Activated CD4-positive, alpha-beta T cell treated with anti-CD3 and anti-CD28 coated beads, Interleukin-10, Interleukin-2, amounts not matched to agents 100 ng/mL and 50 ng/mL, durations not matched to agents 16 hours and 8 hours (primary cell): ENCODE results near the gene SCAMP3.
"Not testable (repeated sequence)": the region's sequence is repeated elsewhere in the genome, so short reads cannot be mapped to it uniquely, and the experiment has no call there.

Experiments used
- DNase-seq: peaks from one replicate; pipeline ENCODE4 v3.0.0-alpha.2; 2020

SCAMP3 gene

DNA sequence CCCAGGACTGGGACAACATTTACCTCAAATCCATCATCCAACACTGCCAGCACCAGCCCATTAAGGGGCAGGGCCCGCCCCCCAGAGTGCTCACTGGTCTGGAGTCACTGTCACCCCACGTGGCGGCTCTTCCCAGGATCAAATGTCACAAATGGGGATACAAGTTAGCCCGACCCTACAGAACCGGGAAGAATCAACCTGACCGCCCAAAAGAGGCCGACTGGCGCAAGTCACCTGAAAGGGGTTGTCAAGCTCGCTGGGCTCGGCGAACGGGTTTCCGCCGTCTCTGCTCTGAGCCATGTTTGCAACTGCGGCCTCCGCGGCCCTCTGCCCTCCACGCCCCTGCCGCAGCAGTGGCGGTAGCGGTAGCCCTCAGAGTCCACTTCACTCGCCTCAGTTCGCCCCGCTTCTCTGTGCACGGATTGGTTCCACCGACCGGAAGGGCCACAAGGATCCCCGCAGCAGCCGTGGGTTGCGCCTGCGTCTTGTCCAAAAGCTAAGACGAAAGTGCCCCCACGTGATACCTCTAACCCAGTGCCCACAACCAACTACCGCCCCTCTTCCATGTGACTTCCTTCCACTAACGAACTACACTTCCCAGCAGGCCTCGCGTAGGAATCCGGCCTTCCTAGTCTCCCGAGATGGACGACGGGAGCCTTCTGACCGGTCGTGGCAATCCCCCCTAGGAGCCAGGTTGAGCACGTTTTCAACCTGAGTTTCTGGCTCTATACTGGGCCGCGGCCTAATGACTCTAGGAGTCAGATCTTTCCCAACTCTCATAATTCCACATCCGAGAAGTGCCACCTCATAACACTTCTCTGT is at the start of gene SCAMP3:
Gene SCAMP3, minus strand, starts transcription at position 509 of the 822 bp plus-strand sequence. Its CDS starts 209 bp downstream, at position 300.
- peak; percentile 96 for DNase-seq

DNA sequence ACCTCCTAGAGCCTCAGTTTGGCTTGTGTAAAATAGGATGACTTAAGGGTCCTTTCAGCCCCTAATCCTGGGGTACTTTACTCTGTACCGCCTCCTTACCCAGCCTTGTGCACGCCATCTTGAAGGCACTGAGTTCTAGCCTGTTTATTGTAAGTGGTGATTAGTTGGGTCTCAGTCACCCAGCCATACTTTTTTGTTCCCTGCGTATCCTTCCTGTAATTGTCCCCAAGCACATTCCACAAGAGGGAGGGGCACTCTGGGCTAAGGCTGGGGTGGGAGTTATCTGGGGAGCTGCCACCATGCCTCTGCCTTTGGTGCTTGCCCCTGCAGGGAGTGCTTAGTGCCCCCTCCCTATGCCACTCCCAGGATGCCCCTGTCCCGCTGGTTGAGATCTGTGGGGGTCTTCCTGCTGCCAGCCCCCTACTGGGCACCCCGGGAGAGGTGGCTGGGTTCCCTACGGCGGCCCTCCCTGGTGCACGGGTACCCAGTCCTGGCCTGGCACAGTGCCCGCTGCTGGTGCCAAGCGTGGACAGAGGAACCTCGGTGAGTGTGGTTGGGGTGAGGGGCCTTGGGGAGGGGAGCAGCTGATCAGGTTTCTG is 47.4 kb upstream of the SCAMP3 start:
- peak; percentile 28 for DNase-seq

DNA sequence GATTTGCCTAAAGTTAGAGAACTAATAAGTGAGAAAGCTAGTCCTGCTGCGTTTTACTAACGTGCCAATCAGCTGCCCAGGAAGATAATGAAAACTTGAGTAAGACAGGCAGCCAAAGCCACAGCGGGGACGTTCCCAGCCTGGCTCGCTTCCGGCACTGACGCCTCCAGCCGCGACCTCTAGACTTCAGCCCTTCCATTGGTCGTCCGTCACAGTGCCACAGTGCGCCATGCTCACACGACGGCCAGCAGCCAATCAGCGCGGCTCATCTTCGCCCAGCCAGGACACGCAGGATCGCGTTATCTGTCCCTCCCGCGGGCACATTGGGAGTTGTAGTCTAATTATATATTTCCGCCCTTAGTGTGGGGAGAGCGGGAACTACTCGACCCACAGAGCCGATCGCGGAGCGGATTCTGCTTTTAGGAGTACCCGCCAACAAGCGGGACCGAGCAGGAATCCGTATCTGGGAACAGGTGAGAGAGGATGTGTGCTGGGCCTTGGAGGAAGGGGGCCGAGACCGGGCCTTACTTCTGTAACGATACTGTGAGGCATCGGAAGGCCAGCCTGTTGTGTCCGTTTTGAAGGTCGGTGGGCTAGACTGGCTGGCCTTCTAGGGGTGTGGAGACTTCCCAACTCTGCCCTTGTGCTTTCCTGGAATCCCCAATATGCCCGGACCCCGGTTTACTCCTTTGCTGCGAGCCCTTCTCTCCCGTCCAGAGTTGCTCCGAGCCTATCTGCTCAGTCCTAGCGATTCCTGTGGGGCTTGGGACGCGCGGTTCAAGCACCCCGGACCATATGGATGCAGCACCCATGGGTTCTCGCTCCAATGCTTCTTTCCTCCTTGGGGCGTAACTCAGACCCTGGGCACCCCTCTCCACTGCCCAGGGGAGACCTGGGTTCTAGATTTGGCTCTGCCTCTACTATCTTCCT is 46.6 kb upstream of the SCAMP3 start, which contains the start of gene FDPS:
Gene FDPS, plus strand, starts transcription at position 374 of the 930 bp plus-strand sequence. CDS start 924 bp downstream, outside the sequence.
- DNase-seq = peak; percentile 100

DNA sequence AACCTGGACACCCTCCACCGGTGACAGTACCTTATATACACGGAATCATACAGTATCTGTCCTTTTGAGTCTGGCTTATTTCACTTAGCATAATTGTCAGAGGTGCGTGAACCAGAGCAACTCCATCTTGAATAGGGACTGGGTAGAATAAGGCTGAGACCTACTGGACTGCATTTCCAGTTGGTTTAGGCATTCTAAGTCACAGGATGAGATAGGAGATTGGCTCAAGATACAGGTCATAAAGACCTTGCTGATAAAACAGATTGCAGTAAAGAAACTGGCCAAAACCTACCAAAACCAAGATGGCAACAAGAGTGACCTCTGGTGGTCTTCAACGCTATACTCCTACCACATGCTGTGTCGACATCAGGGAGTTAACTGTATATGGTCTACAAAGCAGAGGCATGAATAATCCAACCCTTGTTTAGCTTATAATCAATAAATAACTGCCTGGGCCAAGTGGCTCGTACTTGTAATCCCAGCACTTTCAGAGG is 45.1 kb upstream of the SCAMP3 start:
- peak; percentile 45 for DNase-seq

DNA sequence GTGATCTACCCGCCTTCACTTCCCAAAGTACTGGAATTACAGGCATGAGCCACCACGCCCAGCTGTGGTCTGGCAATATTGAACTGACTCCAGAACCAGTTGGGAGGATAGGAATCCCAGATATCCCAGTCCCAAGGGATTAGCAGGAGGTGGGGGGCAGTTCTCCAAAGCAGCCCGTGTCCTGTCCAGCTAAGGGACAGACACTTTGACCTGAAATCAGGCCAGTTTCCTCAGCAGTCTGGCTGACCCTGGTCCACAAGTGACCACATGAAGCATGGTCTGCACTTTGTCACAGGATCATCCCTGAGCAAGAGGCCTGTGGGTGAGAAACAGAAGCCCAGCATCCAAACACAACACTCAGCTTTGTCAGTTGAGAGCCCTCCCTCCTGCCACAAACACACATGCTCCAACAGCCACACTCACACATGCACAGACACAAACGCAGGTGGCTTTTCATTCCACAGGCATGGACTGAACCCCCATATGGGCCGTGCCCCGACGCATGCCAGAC is 43.8 kb upstream of the SCAMP3 start:
- DNase-seq = no peak

DNA sequence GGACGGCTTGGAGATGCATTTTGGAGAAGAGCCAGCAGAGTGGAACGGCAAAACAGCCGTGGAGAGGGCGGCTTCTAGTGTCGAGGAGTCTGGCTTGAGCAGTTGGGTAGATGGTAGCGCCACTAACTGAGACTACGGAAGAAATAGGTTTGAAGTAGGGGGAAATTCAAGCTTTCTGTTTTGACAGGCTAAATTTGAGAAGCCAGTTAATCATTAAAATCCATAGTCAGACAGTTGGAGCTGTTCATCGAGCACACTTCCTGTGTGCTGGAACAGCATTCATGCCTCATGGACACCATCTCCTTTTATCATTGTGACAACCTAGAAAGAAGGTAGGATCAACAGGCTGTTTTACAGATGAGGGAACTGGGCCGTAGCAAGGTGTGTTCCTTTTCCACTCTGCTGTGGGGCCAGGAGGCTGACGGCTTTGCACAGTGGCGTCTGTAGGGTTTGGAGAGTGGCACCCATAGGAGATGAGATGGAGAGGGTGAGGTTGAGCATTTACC is 42.5 kb upstream of the SCAMP3 start:
- no peak for DNase-seq

DNA sequence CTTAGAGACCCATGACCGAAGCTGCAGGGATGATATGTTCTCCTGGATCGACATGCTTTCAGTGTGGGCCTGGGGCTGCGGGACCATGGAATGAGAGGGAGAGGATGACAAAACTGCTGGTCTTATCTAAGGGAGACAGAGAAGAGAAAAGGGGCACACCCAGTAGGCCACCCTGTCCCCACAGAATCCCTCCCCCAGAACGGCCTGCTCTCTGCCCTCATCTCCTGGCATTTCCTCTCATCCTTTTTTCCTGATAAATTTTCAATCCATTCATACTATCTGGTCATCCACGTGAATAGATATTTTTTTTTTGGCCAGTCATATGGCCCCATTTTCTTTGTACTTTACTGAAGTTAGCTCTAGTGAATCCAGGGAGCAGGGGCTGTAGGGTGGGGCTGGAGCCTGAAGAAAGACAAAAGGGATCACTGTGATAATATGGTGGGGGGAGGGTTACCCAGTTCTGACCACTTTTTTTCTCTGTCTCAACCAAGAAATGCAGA is 39.2 kb upstream of the SCAMP3 start, which contains the start of gene PKLR:
Gene PKLR, minus strand, starts transcription at position 97 of the 500 bp plus-strand sequence. Its CDS starts 43 bp downstream, at position 54.
- no peak for DNase-seq

DNA sequence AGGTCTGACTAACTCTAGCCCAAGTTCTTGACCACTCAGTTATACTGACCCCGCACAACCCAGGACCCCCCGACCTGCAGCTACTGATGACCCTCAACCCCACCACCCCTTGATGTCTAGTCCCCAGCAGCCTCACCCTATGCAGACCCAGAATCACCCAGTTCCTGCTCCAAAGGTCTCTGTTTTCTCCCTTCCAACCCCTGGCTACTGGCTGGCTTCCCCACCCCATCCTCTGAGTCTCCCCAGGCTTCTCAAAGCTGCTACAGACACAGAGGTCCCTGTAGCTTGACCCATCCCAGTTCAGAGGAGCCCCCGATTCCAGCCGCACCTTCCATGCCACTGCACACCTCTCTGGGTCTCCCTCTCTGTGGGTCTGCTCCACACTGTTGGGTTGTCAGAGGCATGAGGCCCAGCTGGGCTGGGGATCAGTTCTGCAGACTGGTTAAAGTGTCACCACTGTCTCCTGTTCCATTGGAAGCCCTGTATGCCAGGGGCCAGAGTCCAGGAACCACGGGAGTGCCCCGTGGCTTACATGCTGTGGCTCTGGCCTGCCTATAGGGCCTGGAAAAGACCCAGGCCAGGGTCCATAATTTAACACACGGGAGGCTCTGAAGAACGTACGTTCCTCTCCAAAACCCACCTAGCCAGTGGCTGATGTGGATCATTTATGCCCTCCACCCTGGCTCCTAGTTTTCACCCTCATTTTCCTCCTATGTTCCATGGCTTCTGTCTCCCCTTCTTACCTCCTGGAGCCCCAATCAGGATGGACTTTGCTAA is 38.6 kb upstream of the SCAMP3 start:
- DNase-seq = no peak

DNA sequence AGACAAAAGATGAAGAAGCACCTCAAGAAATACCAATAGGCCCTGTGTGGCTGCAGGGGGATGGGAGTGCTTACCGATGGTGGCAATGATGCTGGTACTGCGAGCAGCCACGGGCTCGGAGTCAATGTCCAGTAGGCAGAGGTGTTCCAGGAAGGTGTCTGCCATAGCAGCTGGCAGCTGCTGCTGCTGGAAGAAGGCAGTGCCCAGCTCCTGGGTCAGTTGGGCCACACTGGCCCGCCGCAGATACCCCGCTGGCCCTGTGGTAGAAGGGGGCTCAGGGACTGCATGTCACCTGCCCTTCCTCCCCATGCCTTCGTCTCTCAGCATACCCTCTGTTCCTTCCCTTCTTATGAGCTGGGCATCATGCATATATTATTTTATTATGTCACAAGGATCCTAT is 37.9 kb upstream of the SCAMP3 start:
- DNase-seq = no peak

DNA sequence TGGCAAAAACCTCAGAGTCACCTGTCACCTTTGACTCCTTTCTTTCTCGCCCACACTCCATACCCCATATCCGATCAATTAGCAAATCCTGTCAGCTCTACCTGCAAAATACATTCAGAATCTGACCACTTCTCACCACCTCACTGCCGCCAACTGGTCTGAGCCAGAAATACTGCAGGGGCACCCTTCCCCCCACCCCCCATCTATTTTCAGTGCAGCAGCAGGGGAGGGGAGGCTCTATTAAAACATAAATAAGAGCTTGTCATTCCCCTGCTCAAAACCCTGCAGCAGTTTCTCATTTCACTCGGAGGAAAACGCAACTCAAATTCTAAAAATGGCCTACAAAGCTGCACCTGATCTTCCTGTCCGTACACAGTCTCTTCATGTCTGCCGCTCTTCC is 35.2 kb upstream of the SCAMP3 start:
- no peak for DNase-seq

DNA sequence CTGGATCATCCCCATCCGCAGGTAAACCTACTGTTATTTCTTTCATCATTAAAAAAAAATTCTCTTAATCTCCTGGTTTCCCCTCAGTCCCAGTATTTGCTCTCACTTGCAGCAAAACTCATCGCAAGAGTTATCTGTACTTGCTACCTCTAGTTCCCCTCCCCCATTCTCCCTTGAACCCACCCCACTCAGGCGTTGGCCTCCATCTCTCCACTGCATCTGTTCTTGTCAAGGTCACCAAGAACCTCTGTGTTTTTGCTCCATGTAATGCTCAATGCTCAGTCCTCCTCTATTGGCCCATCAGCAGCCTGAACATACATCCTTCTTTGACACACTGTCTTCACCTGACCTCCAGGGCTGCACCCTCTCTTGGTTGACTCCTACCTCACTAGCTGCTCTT is 34.5 kb upstream of the SCAMP3 start:
- DNase-seq = no peak

DNA sequence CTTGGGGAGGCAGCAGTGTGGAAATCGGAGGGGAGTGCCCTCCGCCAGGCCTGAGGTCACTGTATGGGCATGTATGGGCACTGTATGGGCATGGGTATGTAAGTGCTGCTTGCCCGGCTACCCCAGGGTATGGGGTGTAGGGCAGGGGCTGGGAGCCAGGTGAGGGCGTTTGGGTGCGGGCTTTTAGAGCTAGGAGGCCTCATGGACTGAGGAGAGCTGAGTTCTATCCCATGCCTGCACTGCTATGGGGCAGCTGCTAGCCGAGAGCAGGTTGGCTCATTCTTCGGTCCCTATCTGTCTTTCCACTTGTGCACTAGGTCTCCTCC is 33.7 kb upstream of the SCAMP3 start:
- no peak for DNase-seq

DNA sequence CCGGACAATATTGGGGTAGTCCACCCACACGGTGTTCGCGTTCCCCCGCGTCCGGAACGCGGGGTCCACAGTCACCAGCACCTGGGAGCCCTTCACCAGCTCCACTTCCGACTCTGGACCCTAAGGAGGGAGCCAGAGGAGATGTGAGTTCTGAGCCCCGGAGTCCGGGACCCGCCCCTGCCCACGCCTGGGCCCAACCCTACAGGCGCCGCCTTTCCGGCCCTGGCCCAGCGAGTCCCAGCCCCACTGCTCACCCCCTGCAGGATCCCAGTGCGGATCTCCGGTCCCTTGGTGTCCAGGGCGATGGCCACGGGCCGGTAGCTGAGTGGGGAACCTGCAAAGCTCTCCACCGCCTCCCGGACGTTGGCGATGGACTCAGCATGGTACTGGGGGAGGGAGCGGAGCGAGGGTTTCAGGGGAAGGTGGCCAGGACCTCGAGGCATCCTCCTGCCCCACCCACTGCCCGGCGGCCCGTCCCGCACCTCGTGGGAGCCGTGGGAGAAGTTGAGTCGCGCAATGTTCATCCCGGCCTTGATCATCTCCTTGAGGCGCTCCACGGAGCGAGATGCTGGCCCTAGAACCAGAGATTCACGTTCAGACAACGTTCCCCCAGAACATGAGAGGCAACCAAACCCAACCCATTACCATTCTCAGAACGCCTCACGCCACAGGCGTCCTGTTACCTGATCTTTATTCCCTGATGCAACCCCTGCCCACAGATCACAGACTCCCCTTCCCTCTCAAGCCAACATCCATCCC is 33.2 kb upstream of the SCAMP3 start:
- no peak for DNase-seq

DNA sequence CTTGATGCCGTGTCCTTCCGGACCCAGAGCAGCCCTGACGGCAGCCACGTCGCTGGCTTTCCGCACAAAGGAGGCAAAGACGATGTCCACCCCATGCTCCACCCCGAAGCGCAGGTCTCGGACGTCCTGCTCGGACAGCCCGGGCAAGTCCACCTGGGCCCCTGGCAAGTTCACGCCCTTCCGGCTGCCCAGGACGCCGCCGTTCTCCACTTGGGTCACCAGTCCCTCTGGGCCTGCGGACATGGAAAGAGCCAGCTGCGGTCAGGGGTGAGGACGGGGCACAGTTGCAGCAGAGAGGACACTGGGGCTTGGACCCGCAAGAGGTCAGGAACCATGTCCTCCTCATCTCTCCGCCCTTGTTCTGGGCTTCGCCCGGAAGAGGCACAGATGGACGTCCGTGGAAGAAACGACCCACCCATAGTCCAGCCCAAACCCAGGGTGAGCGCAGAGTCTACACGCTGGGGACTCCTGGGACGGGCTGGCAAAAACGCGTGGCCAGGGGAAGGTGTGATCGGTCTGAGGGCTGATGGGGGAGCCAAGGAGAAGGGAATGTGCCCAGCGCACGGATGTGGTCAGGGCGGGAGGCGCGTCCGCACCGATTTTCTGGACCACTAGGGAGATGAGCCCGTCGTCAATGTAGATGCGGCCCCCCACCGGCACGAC is 32.5 kb upstream of the SCAMP3 start:
- DNase-seq = no peak

DNA sequence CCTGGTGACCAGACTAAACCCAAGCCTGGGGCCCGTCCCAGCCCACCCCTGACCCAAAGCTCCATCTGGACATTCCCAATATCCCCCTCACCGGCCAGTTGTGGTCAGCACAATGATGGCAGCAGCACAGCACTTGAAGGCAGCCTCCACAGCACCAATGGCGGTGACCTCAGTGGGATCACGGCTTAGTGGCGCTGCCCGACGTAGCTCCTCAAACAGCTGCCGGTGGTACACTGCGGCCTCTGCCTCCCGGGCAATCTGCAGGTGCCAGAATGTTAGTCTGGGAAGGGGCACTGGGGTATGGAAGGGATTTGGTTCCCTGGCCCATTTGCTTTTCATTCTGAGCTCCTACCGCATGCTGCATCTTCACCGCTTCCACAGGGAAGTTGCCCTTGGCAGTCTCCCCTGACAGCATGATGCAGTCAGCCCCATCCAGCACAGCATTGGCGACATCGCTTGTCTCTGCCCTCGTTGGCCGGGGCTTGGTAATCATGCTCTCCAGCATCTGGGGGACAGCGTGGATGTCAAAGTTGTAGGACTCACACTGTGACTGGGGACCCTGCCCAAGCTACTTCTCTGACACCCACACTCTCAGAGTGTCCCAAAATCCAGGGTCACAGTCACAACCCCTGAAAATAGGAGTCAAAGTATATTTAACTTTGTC is 31.1 kb upstream of the SCAMP3 start:
- no peak for DNase-seq

DNA sequence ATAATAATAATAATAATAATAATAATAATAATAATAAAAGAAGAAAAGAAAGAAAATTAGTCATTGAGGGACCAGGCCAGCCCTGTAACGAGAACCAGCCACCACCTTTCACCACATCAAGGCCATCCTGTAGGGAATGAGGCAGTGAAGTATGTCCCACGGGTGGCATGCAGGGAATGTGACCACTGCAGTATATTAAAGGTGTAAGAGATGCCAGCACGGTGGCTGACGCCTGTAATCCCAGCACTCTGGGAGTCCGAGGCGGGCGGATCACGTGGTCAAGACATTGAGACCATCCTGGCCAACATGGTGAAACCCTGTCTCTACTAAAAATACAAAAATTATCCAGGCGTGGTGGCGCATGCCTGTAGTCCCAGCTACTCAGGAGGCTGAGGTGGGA is 28.8 kb upstream of the SCAMP3 start:
- not testable (repeated sequence) for DNase-seq

DNA sequence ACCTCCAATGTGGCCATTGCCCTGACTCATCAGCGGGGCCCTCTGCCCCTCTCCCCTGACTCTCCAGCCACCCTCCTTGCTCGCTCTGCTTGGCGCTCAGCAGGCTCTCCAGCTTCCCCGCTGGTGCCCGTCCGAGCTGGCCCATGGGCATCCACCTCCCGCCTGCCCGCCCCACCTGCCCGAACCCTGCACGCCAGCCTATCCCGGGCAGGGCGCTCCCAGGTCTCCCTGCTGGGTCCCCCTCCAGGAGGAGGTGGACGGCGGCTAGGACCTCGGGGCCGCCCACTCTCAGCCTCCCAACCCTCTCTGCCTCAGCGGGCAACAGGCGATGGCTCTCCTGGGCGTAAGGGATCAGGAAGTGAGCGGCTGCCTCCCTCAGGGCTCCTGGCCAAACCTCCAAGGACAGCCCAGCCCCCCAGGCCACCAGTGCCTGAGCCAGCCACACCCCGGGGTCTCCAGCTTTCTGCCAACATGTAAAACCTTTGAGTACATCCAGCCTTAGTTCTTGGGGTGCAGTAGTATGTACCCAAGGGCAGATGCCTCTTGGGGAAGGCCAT is 25.9 kb upstream of the SCAMP3 start:
- DNase-seq = no peak

DNA sequence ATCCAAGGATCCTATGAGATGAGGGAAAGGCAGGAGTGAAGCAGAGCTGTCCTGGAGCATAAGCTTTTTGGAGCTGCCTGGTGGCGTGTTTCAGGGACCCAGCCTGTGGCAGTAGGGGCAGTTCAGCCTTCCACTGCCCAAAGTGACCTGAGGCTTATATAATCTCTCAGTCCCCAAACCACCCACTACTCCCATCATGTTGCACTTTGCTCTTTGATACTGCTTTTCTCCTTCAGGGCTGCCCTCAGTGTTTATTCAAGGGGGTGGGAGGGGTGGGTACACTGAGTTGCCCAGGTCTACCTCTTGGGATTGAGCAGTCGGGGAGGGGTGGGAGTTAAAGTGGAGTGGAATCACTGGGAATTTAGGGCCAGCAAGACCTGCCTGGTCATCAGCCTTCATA is 24.4 kb upstream of the SCAMP3 start:
- no peak for DNase-seq

DNA sequence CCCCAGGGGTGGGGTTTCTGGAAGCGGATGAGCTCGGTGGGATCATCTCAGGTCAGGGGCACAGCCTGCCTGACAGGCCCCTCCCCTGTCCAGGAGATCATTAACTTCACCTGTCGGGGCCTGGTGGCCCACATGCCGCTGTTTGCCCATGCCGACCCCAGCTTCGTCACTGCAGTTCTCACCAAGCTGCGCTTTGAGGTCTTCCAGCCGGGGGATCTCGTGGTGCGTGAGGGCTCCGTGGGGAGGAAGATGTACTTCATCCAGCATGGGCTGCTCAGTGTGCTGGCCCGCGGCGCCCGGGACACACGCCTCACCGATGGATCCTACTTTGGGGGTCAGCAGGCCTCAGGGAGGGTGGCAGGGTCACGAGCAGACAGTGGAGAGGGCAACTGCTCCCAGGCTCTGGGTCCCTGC is 23.5 kb upstream of the SCAMP3 start:
- no peak for DNase-seq
